GM23248 (cell line): ENCODE measurements around the gene UBALD1.

Source experiments
- EZH2 ChIP-seq: fragments of 200-600 bp; sonication (generic); IDR thresholded peaks from 2 replicates; pipeline ENCODE4 v1.6.1; 2018; ENCODE audit warnings: antibody characterized with exemption, mild to moderate bottlenecking; ENCODE audit not compliant: insufficient read depth, poor library complexity, severe bottlenecking
- EZH2phosphoT487 ChIP-seq: fragments of 200-600 bp; sonication (generic); IDR thresholded peaks from 2 replicates; pipeline ENCODE4 v1.6.1; 2018; ENCODE audit warnings: antibody characterized with exemption, moderate library complexity, mild to moderate bottlenecking, low read depth; ENCODE audit not compliant: insufficient read depth

- no peak for TF ChIP-seq EZH2
- no peak for TF ChIP-seq EZH2phosphoT487
Measured at GRCh38 chr16:4654964-4655590, 40.4 kb upstream of the UBALD1 start.
